ENCODE results near the gene ERC2.

ERC2 gene

GRCh38 chr3:55828712-55829111, 639.6 kb downstream of the ERC2 start:
- 100% methylated on average over 1 of the region's 2 CpGs; no CpG with 5 or more reads in 1 of the 2 experiments for whole genome bisulfite sequencing, 2 experiments (ENCODE audit: insufficient coverage in 2 of 2)
- no peaks in the 10 kb centered on the region for H3K36me3 ChIP-seq (ENCODE audit: control insufficient read depth, insufficient read depth, low read length)
- no peak overlapping the region for H3K4me3 ChIP-seq (ENCODE audit: extremely low read depth, insufficient read depth, low read length, poor library complexity, severe bottlenecking)
- H3K27ac ChIP-seq (ENCODE audit: low read depth, low read length, severe bottlenecking), result no peak overlapping the region
- peaks cover 4% of the 10 kb centered on the region for H3K9me3 ChIP-seq (ENCODE audit: control insufficient read depth, low read length)
- peaks cover 2% of the 10 kb centered on the region for H3K4me1 ChIP-seq (ENCODE audit: control insufficient read depth, insufficient read depth, low read length, poor library complexity, severe bottlenecking)

- Histone ChIP-seq H3K36me3 (ENCODE audit: control insufficient read depth, insufficient read depth, low read length) (no peaks in the 10 kb centered on the region), H3K4me1 (ENCODE audit: control insufficient read depth, insufficient read depth, low read length, poor library complexity, severe bottlenecking) (peaks cover 2% of the 10 kb centered on the region), H3K27ac (ENCODE audit: low read depth, low read length, severe bottlenecking) (no peak overlapping the region), H3K4me3 (ENCODE audit: extremely low read depth, insufficient read depth, low read length, poor library complexity, severe bottlenecking) (no peak overlapping the region), H3K9me3 (ENCODE audit: control insufficient read depth, low read length) (peaks cover 5% of the 10 kb centered on the region)
- WGBS, 2 experiments (ENCODE audit: insufficient coverage in 2 of 2), result 94 to 97% methylated on average over 10 of the region's 10 CpGs
Measured at GRCh38 chr3:55827786-55828185, 640.5 kb downstream of the ERC2 start.

GRCh38 chr3:55826731-55827496, 641.4 kb downstream of the ERC2 start:
- Histone ChIP-seq H3K36me3 (ENCODE audit: control insufficient read depth, insufficient read depth, low read length) (no peaks in the 10 kb centered on the region), H3K27ac (ENCODE audit: low read depth, low read length, severe bottlenecking) (no peak overlapping the region), H3K4me1 (ENCODE audit: control insufficient read depth, insufficient read depth, low read length, poor library complexity, severe bottlenecking) (peaks cover 2% of the 10 kb centered on the region), H3K4me3 (ENCODE audit: extremely low read depth, insufficient read depth, low read length, poor library complexity, severe bottlenecking) (no peak overlapping the region), H3K9me3 (ENCODE audit: control insufficient read depth, low read length) (peaks cover 5% of the 10 kb centered on the region)
- WGBS, 2 experiments (ENCODE audit: insufficient coverage in 2 of 2), result 72 to 88% methylated on average over 2 to 3 of the region's 6 CpGs

GRCh38 chr3:55826097-55826496, 642.2 kb downstream of the ERC2 start:
- H3K36me3 ChIP-seq (ENCODE audit: control insufficient read depth, insufficient read depth, low read length), result no peaks in the 10 kb centered on the region
- H3K9me3 ChIP-seq (ENCODE audit: control insufficient read depth, low read length), result peaks cover 5% of the 10 kb centered on the region
- no peak overlapping the region for H3K27ac ChIP-seq (ENCODE audit: low read depth, low read length, severe bottlenecking)
- no peaks in the 10 kb centered on the region for H3K4me1 ChIP-seq (ENCODE audit: control insufficient read depth, insufficient read depth, low read length, poor library complexity, severe bottlenecking)
- no peak overlapping the region for H3K4me3 ChIP-seq (ENCODE audit: extremely low read depth, insufficient read depth, low read length, poor library complexity, severe bottlenecking)

- peaks cover 5% of the 10 kb centered on the region for H3K9me3 ChIP-seq (ENCODE audit: control insufficient read depth, low read length)
- no peaks in the 10 kb centered on the region for H3K4me1 ChIP-seq (ENCODE audit: control insufficient read depth, insufficient read depth, low read length, poor library complexity, severe bottlenecking)
- no peaks in the 10 kb centered on the region for H3K36me3 ChIP-seq (ENCODE audit: control insufficient read depth, insufficient read depth, low read length)
- no peak overlapping the region for H3K4me3 ChIP-seq (ENCODE audit: extremely low read depth, insufficient read depth, low read length, poor library complexity, severe bottlenecking)
- no peak overlapping the region for H3K27ac ChIP-seq (ENCODE audit: low read depth, low read length, severe bottlenecking)
Measured at GRCh38 chr3:55824406-55824805, 643.9 kb downstream of the ERC2 start.

GRCh38 chr3:55823829-55824228, 644.4 kb downstream of the ERC2 start:
- 87 to 94% methylated on average over 1 of the region's 1 CpG for WGBS, 2 experiments (ENCODE audit: insufficient coverage in 2 of 2)
- Histone ChIP-seq H3K4me1 (ENCODE audit: control insufficient read depth, insufficient read depth, low read length, poor library complexity, severe bottlenecking) (no peaks in the 10 kb centered on the region), H3K27ac (ENCODE audit: low read depth, low read length, severe bottlenecking) (no peak overlapping the region), H3K4me3 (ENCODE audit: extremely low read depth, insufficient read depth, low read length, poor library complexity, severe bottlenecking) (no peak overlapping the region), H3K36me3 (ENCODE audit: control insufficient read depth, insufficient read depth, low read length) (no peaks in the 10 kb centered on the region), H3K9me3 (ENCODE audit: control insufficient read depth, low read length) (peaks cover 5% of the 10 kb centered on the region)

- Histone ChIP-seq H3K9me3 (ENCODE audit: control insufficient read depth, low read length) (peaks cover 5% of the 10 kb centered on the region), H3K27ac (ENCODE audit: low read depth, low read length, severe bottlenecking) (no peak overlapping the region)
Measured at GRCh38 chr3:55823001-55823400, 645.3 kb downstream of the ERC2 start.

GRCh38 chr3:55819005-55819404, 649.3 kb downstream of the ERC2 start:
- H3K36me3 ChIP-seq (ENCODE audit: control insufficient read depth, insufficient read depth, low read length), result no peaks in the 10 kb centered on the region
- H3K9me3 ChIP-seq (ENCODE audit: control insufficient read depth, low read length), result peaks cover 3% of the 10 kb centered on the region
- no peaks in the 10 kb centered on the region for H3K4me1 ChIP-seq (ENCODE audit: control insufficient read depth, insufficient read depth, low read length, poor library complexity, severe bottlenecking)
- H3K4me3 ChIP-seq (ENCODE audit: extremely low read depth, insufficient read depth, low read length, poor library complexity, severe bottlenecking), result no peak overlapping the region
- WGBS, 2 experiments (ENCODE audit: insufficient coverage in 2 of 2), result 88 to 91% methylated on average over 4 of the region's 6 CpGs
- H3K27ac ChIP-seq (ENCODE audit: low read depth, low read length, severe bottlenecking), result no peak overlapping the region

More at GRCh38 chr3:55823001-55823400, 645.3 kb downstream of the ERC2 start:
- no peak overlapping the region for H3K4me3 ChIP-seq (ENCODE audit: extremely low read depth, insufficient read depth, low read length, poor library complexity, severe bottlenecking)
- H3K36me3 ChIP-seq (ENCODE audit: control insufficient read depth, insufficient read depth, low read length), result no peaks in the 10 kb centered on the region
- no peaks in the 10 kb centered on the region for H3K4me1 ChIP-seq (ENCODE audit: control insufficient read depth, insufficient read depth, low read length, poor library complexity, severe bottlenecking)

- no peaks in the 10 kb centered on the region for H3K4me1 ChIP-seq (ENCODE audit: control insufficient read depth, insufficient read depth, low read length, poor library complexity, severe bottlenecking)
- no peaks in the 10 kb centered on the region for H3K9me3 ChIP-seq (ENCODE audit: control insufficient read depth, low read length)
- no peaks in the 10 kb centered on the region for H3K36me3 ChIP-seq (ENCODE audit: control insufficient read depth, insufficient read depth, low read length)
- H3K4me3 ChIP-seq (ENCODE audit: extremely low read depth, insufficient read depth, low read length, poor library complexity, severe bottlenecking), result no peak overlapping the region
- no CpG with 5 or more reads among the region's 2 CpGs for WGBS, 2 experiments (ENCODE audit: insufficient coverage in 2 of 2)
- no peak overlapping the region for H3K27ac ChIP-seq (ENCODE audit: low read depth, low read length, severe bottlenecking)
Measured at GRCh38 chr3:55818485-55818884, 649.8 kb downstream of the ERC2 start.

- WGBS, 2 experiments (ENCODE audit: insufficient coverage in 2 of 2), result 95 to 96% methylated on average over 4 to 5 of the region's 8 CpGs
- H3K9me3 ChIP-seq (ENCODE audit: control insufficient read depth, low read length), result no peaks in the 10 kb centered on the region
- no peaks in the 10 kb centered on the region for H3K4me1 ChIP-seq (ENCODE audit: control insufficient read depth, insufficient read depth, low read length, poor library complexity, severe bottlenecking)
- H3K4me3 ChIP-seq (ENCODE audit: extremely low read depth, insufficient read depth, low read length, poor library complexity, severe bottlenecking), result no peak overlapping the region
- no peaks in the 10 kb centered on the region for H3K36me3 ChIP-seq (ENCODE audit: control insufficient read depth, insufficient read depth, low read length)
- H3K27ac ChIP-seq (ENCODE audit: low read depth, low read length, severe bottlenecking), result no peak overlapping the region
Measured at GRCh38 chr3:55816794-55817576, 651.3 kb downstream of the ERC2 start.

GRCh38 chr3:55815262-55815661, 653.0 kb downstream of the ERC2 start:
- WGBS, 2 experiments (ENCODE audit: insufficient coverage in 2 of 2), result 81 to 82% methylated on average over 5 of the region's 6 CpGs
- Histone ChIP-seq H3K4me3 (ENCODE audit: extremely low read depth, insufficient read depth, low read length, poor library complexity, severe bottlenecking) (no peak overlapping the region), H3K27ac (ENCODE audit: low read depth, low read length, severe bottlenecking) (no peak overlapping the region), H3K4me1 (ENCODE audit: control insufficient read depth, insufficient read depth, low read length, poor library complexity, severe bottlenecking) (no peaks in the 10 kb centered on the region), H3K36me3 (ENCODE audit: control insufficient read depth, insufficient read depth, low read length) (no peaks in the 10 kb centered on the region), H3K9me3 (ENCODE audit: control insufficient read depth, low read length) (no peaks in the 10 kb centered on the region)
